PC-3 (cell line): Measurements from ENCODE around the gene ATG4B. TPM values are rescaled to one million over a fixed set of nuclear protein-coding genes. Genes with fewer than 3 reads are reported as not detected.

Experiments used
- ATAC-seq: fragments of 200-7000 bp; cut with Tn5 transposase; 2 replicates; pipeline ENCODE4 v1.9.1; 2020; ENCODE audit warnings: mild to moderate bottlenecking, moderate library complexity
- BruUV-seq: library from RNA; stranded (reverse); fragments of 400-500 nt; replicated peaks from 2 replicates; lab custom pipeline; 2021; lab: Mats Ljungman, UMichigan
- CTCF ChIA-PET: fragments of 300-600 bp; sonication (Branson Sonifier 250); formaldehyde crosslinking; loops from one replicate; lab custom pipeline; 2022; ENCODE audit warnings: antibody characterized with exemption; lab: Charles Lee
- POLR2A ChIA-PET: fragments of 300-600 bp; sonication (Branson Sonifier 250); formaldehyde crosslinking; loops from one replicate; lab custom pipeline; 2022; ENCODE audit warnings: antibody characterized with exemption; ENCODE audit not compliant: unreplicated experiment; lab: Charles Lee
- DNase-seq: peaks from one replicate; pipeline ENCODE4 v3.0.0-alpha.2; 2015
- H2AFZ ChIP-seq: fragments of 300-600 bp; sonication (generic); 2 replicates; pipeline ENCODE4 v1.6.0; 2016; ENCODE audit warnings: antibody characterized with exemption, low read length
- H3F3A ChIP-seq: fragments of 300-600 bp; sonication (generic); one replicate; pipeline ENCODE4 v1.6.0; 2017; ENCODE audit warnings: antibody characterized with exemption, low read length, control low read depth, mild to moderate bottlenecking; ENCODE audit not compliant: unreplicated experiment
- H3K27ac ChIP-seq: fragments of 300-600 bp; sonication (generic); 2 replicates; pipeline ENCODE4 v1.5.1; 2016; ENCODE audit warnings: mild to moderate bottlenecking, low read length
- H3K27me3 ChIP-seq: fragments of 300-600 bp; sonication (generic); 2 replicates; pipeline ENCODE4 v1.6.1; 2016; ENCODE audit warnings: low read length, mixed read lengths
- H3K36me3 ChIP-seq: fragments of 300-600 bp; sonication (generic); 2 replicates; pipeline ENCODE4 v1.6.1; 2016; ENCODE audit warnings: low read depth, mixed run types, low read length, mixed read lengths
- H3K4me1 ChIP-seq: fragments of 300-600 bp; sonication (generic); 2 replicates; pipeline ENCODE4 v1.5.1; 2016; ENCODE audit warnings: low read length; ENCODE audit not compliant: insufficient read depth
- H3K4me2 ChIP-seq: fragments of 300-600 bp; sonication (generic); 2 replicates; pipeline ENCODE4 v1.6.0; 2016; ENCODE audit warnings: low read length
- H3K4me3 ChIP-seq: fragments of 300-600 bp; sonication (generic); 2 replicates; pipeline ENCODE4 v1.5.1; 2016; ENCODE audit warnings: mild to moderate bottlenecking, low read length, mixed read lengths
- H3K79me2 ChIP-seq: fragments of 300-600 bp; sonication (generic); 2 replicates; pipeline ENCODE4 v1.6.1; 2017; ENCODE audit warnings: low read length, mixed read lengths
- H3K9ac ChIP-seq: fragments of 300-600 bp; sonication (generic); 2 replicates; pipeline ENCODE4 v1.6.0; 2016; ENCODE audit warnings: mild to moderate bottlenecking, low read length
- H3K9me2 ChIP-seq: fragments of 300-600 bp; sonication (generic); replicated peaks from 2 replicates; pipeline ENCODE4 v1.6.1; 2016; ENCODE audit warnings: mixed run types, low read length, mixed read lengths
- H3K9me3 ChIP-seq: fragments of 300-600 bp; sonication (generic); 2 replicates; pipeline ENCODE4 v1.6.1; 2016; ENCODE audit warnings: low read length, mixed read lengths
- H4K20me1 ChIP-seq: fragments of 300-600 bp; sonication (generic); 2 replicates; pipeline ENCODE4 v1.6.1; 2016; ENCODE audit warnings: low read length, mixed read lengths
- EZH2 ChIP-seq: fragments of 300-600 bp; sonication (generic); IDR thresholded peaks from one replicate; pipeline ENCODE4 v1.6.1; 2017; ENCODE audit warnings: antibody characterized with exemption, mild to moderate bottlenecking, low read length; ENCODE audit not compliant: unreplicated experiment
- EZH2phosphoT487 ChIP-seq: fragments of 300-600 bp; sonication (generic); IDR thresholded peaks from 2 replicates; pipeline ENCODE4 v1.6.1; 2018; ENCODE audit warnings: mild to moderate bottlenecking, antibody characterized with exemption, low read length, borderline replicate concordance
- intact Hi-C: fragments of 100-400 bp; cut with micrococcal nuclease; formaldehyde crosslinking; loops from 2 replicates; pipeline ENCODE4 v1.9.0; 2023
- total RNA-seq: library from RNA; depleted of rRNA; stranded (reverse); fragments of >200 nt; gene quantifications from 2 replicates; pipeline ENCODE4 v1.2.3, GENCODE V29; 2014
- TF ChIP-seq, protein P1 (sequence below): fragments of 300-600 bp; sonication (generic); conservative IDR thresholded peaks from 2 replicates; pipeline ENCODE4 v1.5.1; 2017; ENCODE audit warnings: antibody characterized with exemption, low read depth, mild to moderate bottlenecking, low read length

The ATG4B gene
- total RNA-seq, 1 experiment from 2014 or later = 83.0 TPM

DNA sequence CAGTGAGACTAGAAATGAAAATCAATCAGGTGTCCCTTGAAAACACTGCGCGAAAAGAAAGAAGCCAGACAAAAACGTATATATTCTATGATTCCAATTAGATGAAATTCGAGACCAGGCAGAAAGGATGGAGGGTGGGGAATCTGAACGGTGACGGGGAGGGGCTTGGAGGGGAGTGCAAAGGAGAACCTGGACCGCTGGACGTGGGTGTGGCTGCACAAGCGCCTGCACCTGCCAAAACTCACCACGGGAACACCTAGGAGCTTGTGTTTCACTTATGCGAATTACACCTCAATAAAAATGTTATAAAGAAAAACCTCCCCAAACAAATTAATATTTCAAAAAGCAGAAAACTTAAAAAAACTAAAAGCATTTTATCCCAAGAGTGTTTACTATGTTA is 22.5 kb upstream of the ATG4B start:
- TF ChIP-seq EZH2phosphoT487 = no peak
- no peak overlapping the region for H3K9ac ChIP-seq
- H3K27me3 ChIP-seq = no peaks in the 10 kb centered on the region
- DNase-seq (no peak), ATAC-seq (no peak)
- H3F3A ChIP-seq = peaks cover 13% of the 10 kb centered on the region
- H2AFZ ChIP-seq = no peak overlapping the region
- no peaks in the 10 kb centered on the region for H3K4me1 ChIP-seq
- no peak overlapping the region for H3K27ac ChIP-seq
- H3K4me2 ChIP-seq = no peak overlapping the region
- no peaks in the 10 kb centered on the region for H4K20me1 ChIP-seq
- BruUV-seq = no TSS peak
- no peaks in the 10 kb centered on the region for H3K9me2 ChIP-seq
- ChIA-PET POLR2A (no interaction called here), CTCF (no interaction called here)
- peaks cover 12% of the 10 kb centered on the region for H3K36me3 ChIP-seq
- H3K4me3 ChIP-seq = no peak overlapping the region
- intact Hi-C loops = no loop called here
- H3K9me3 ChIP-seq = no peaks in the 10 kb centered on the region
- H3K79me2 ChIP-seq = peaks cover 75% of the 10 kb centered on the region

DNA sequence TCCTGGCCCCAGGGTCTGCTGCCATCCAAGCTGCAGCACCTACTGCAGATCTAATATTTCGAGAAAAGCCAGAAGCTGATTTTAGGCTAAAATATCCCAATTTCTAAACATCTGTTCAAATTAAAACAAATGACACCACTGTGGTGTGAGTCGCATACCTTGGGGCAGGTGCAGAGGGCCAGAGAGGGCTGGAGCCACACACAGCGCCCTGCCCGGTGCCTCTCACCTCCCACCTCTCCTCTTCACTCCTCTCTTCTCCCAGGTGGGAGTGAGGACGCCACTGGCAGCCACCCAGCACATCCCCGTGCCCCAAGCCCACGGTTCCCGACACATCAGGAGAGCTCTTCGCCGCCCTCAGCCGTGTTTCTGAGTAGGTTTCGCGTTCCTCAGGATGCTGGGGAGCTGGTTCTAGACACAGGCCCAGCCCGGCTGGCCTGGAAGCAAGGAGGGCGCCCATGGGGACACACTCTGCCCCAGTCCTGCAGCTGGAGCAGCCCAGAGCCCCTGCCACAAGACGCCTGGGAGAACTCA is 21.9 kb upstream of the ATG4B start:
- ChIA-PET POLR2A (no interaction called here), CTCF (no interaction called here)
- H3K4me3 ChIP-seq = no peak overlapping the region

DNA sequence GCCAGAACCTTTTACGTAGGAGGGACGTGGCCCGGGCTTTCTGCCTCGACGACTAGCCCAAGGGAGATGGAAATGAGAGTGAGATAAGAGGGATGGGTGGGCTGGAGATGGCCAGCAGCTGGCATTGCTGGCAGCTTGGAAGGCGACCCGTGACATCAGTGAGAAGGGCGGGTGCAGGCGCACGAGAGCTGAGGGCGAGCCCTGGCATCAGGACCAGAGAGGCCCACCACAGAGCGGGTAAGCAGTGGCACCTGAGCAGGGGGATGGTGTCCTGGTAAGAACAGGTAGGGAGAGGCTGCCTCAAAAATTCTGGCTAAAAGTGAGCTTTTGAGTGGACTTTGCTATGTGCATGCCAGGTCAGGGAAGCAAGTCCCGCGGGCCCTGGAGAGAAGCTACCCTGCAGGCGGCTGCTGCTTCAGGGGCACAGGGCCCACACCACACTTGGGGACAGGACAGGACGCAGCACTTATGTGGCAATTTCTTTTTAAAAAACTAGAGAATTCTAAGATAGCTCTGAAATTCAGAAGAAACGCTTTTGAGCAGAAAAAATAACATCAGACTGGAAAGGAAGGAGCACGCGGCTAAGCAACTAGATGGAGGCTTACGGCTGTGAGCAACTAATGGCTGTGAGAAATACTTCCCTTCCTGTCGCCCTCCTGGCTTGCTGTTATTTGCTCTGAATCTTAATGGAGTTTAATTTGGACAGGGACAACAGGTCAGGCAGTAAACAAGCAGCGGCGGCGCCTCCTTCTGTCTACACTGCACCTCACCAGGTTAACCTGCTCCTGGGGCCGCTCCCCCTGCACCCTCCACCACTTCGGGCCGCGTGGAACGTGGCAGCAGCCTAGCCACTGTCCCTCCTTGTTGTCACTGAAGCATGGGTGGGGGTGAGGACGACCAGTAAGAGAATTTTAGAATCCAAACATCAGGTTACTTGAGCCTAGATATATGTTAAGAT is 21.0 kb upstream of the ATG4B start:
- ATAC-seq (no peak), DNase-seq (no peak)
- Histone ChIP-seq H2AFZ (no peak overlapping the region), H3K79me2 (peaks cover 71% of the 10 kb centered on the region), H4K20me1 (no peaks in the 10 kb centered on the region), H3K9me2 (no peaks in the 10 kb centered on the region), H3K9me3 (no peaks in the 10 kb centered on the region; the same call in 1 of the 2 replicates), H3K9ac (no peak overlapping the region), H3K36me3 (peaks cover 12% of the 10 kb centered on the region), H3F3A (peaks cover 18% of the 10 kb centered on the region), H3K4me2 (no peak overlapping the region), H3K27ac (no peak overlapping the region), H3K27me3 (no peaks in the 10 kb centered on the region), H3K4me3 (no peak overlapping the region), H3K4me1 (no peaks in the 10 kb centered on the region)
- CTCF ChIA-PET = no interaction called here
- no TSS peak for BruUV-seq
- intact Hi-C loops = no loop called here
- POLR2A ChIA-PET = no interaction called here
- TF ChIP-seq, protein P1, sequence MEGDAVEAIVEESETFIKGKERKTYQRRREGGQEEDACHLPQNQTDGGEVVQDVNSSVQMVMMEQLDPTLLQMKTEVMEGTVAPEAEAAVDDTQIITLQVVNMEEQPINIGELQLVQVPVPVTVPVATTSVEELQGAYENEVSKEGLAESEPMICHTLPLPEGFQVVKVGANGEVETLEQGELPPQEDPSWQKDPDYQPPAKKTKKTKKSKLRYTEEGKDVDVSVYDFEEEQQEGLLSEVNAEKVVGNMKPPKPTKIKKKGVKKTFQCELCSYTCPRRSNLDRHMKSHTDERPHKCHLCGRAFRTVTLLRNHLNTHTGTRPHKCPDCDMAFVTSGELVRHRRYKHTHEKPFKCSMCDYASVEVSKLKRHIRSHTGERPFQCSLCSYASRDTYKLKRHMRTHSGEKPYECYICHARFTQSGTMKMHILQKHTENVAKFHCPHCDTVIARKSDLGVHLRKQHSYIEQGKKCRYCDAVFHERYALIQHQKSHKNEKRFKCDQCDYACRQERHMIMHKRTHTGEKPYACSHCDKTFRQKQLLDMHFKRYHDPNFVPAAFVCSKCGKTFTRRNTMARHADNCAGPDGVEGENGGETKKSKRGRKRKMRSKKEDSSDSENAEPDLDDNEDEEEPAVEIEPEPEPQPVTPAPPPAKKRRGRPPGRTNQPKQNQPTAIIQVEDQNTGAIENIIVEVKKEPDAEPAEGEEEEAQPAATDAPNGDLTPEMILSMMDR = no peak
- no peak for TF ChIP-seq EZH2phosphoT487
- TF ChIP-seq EZH2 = no peak

More for the DNA sequence above, 21.9 kb upstream of the ATG4B start:
- H2AFZ ChIP-seq = no peak overlapping the region
- H3F3A ChIP-seq = peaks cover 14% of the 10 kb centered on the region
- no peaks in the 10 kb centered on the region for H3K27me3 ChIP-seq
- H3K9me2 ChIP-seq = no peaks in the 10 kb centered on the region
- no peaks in the 10 kb centered on the region for H4K20me1 ChIP-seq
- TF ChIP-seq EZH2phosphoT487 (no peak), EZH2 (no peak)
- TF ChIP-seq, protein P1 = no peak
- no peaks in the 10 kb centered on the region for H3K4me1 ChIP-seq
- no TSS peak for BruUV-seq
- no peak overlapping the region for H3K4me2 ChIP-seq
- intact Hi-C loops = no loop called here
- no peak overlapping the region for H3K9ac ChIP-seq
- peaks cover 73% of the 10 kb centered on the region for H3K79me2 ChIP-seq
- peaks cover 12% of the 10 kb centered on the region for H3K36me3 ChIP-seq
- ATAC-seq (no peak), DNase-seq (no peak)
- H3K27ac ChIP-seq = no peak overlapping the region
- no peaks in the 10 kb centered on the region; the same call in 1 of the 2 replicates for H3K9me3 ChIP-seq
